Skeletal muscle satellite cell (primary cell): ENCODE data around the gene SDHAF4.
"Not testable (repeated sequence)": the region's sequence is repeated elsewhere in the genome, so short reads cannot be mapped to it uniquely, and the experiment has no call there.

Experiments
- H3K27me3 ChIP-seq: 2 replicates; pipeline ENCODE4 v1.7.0; 2013; ENCODE audit warnings: low read length; ENCODE audit not compliant: control insufficient read depth, insufficient read depth
- H3K36me3 ChIP-seq: 2 replicates; pipeline ENCODE4 v1.7.0; 2013; ENCODE audit warnings: mild to moderate bottlenecking, control low read depth, low read length; ENCODE audit not compliant: insufficient read depth
- H3K4me1 ChIP-seq: 2 replicates; pipeline ENCODE4 v1.7.0; 2013; ENCODE audit warnings: low read length; ENCODE audit not compliant: control insufficient read depth, insufficient read depth
- H3K4me2 ChIP-seq: 2 replicates; pipeline ENCODE4 v1.7.0; 2013; ENCODE audit warnings: mild to moderate bottlenecking, low read length
- H3K4me3 ChIP-seq: 2 replicates; pipeline ENCODE4 v1.7.0; 2013; ENCODE audit warnings: low read length
- H3K9ac ChIP-seq: 2 replicates; pipeline ENCODE4 v1.7.0; 2013; ENCODE audit warnings: mild to moderate bottlenecking, low read depth, low read length, moderate library complexity
- H3K9me3 ChIP-seq: replicated peaks from 2 replicates; pipeline ENCODE4 v1.7.0; 2013; ENCODE audit warnings: mild to moderate bottlenecking, control low read depth, low read length

The SDHAF4 gene

GRCh38 chr6:70593118-70593486 lies 26.4 kb downstream of the SDHAF4 start:
- Histone ChIP-seq H3K4me2 (no peak overlapping the region), H3K9me3 (no peaks in the 10 kb centered on the region), H3K4me1 (no peaks in the 10 kb centered on the region), H3K9ac (no peak overlapping the region), H3K27me3 (no peaks in the 10 kb centered on the region), H3K36me3 (no peaks in the 10 kb centered on the region), H3K4me3 (no peak overlapping the region)

GRCh38 chr6:70599187-70599586 lies 32.5 kb downstream of the SDHAF4 start:
- Histone ChIP-seq H3K36me3 (no peaks in the 10 kb centered on the region), H3K4me3 (no peak overlapping the region), H3K9me3 (no peaks in the 10 kb centered on the region), H3K4me1 (no peaks in the 10 kb centered on the region), H3K4me2 (no peak overlapping the region), H3K27me3 (no peaks in the 10 kb centered on the region), H3K9ac (no peak overlapping the region)

GRCh38 chr6:70601014-70601413 lies 34.3 kb downstream of the SDHAF4 start:
- no peaks in the 10 kb centered on the region for H3K9me3 ChIP-seq
- peaks cover 2% of the 10 kb centered on the region for H3K27me3 ChIP-seq
- H3K36me3 ChIP-seq = no peaks in the 10 kb centered on the region
- no peak overlapping the region for H3K9ac ChIP-seq
- no peak overlapping the region for H3K4me2 ChIP-seq
- H3K4me3 ChIP-seq = no peak overlapping the region
- no peaks in the 10 kb centered on the region for H3K4me1 ChIP-seq

- Histone ChIP-seq H3K4me3 (no peak overlapping the region), H3K27me3 (peaks cover 4% of the 10 kb centered on the region), H3K9me3 (no peaks in the 10 kb centered on the region), H3K4me1 (no peaks in the 10 kb centered on the region), H3K36me3 (no peaks in the 10 kb centered on the region), H3K4me2 (no peak overlapping the region), H3K9ac (no peak overlapping the region)
These were observed 37.5 kb downstream of the SDHAF4 start for GRCh38 chr6:70604254-70604653.

GRCh38 chr6:70607371-70607770 lies 40.6 kb downstream of the SDHAF4 start:
- not testable (repeated sequence) for H3K4me3 ChIP-seq, H3K9me3 ChIP-seq, H3K4me1 ChIP-seq, H3K27me3 ChIP-seq, H3K9ac ChIP-seq, H3K4me2 ChIP-seq, H3K36me3 ChIP-seq

GRCh38 chr6:70609181-70609580 lies 42.5 kb downstream of the SDHAF4 start:
- H3K4me3 ChIP-seq, H3K9ac ChIP-seq, H3K27me3 ChIP-seq, H3K4me2 ChIP-seq, H3K4me1 ChIP-seq, H3K36me3 ChIP-seq, H3K9me3 ChIP-seq: not testable (repeated sequence)

- H3K36me3 ChIP-seq = no peaks in the 10 kb centered on the region
- H3K9ac ChIP-seq = no peak overlapping the region
- H3K4me2 ChIP-seq = no peak overlapping the region
- H3K9me3 ChIP-seq = no peaks in the 10 kb centered on the region
- no peaks in the 10 kb centered on the region for H3K27me3 ChIP-seq
- H3K4me1 ChIP-seq = no peaks in the 10 kb centered on the region
- no peak overlapping the region for H3K4me3 ChIP-seq
These were observed 50.1 kb downstream of the SDHAF4 start for GRCh38 chr6:70616728-70617260.

GRCh38 chr6:70620746-70621145 lies 54.0 kb downstream of the SDHAF4 start:
- H3K27me3 ChIP-seq = no peaks in the 10 kb centered on the region
- H3K36me3 ChIP-seq = no peaks in the 10 kb centered on the region
- H3K4me1 ChIP-seq = no peaks in the 10 kb centered on the region
- no peak overlapping the region for H3K4me2 ChIP-seq
- H3K9ac ChIP-seq = no peak overlapping the region
- no peaks in the 10 kb centered on the region for H3K9me3 ChIP-seq
- H3K4me3 ChIP-seq = no peak overlapping the region

GRCh38 chr6:70622461-70622860 lies 55.7 kb downstream of the SDHAF4 start:
- Histone ChIP-seq H3K27me3 (no peaks in the 10 kb centered on the region), H3K4me1 (no peaks in the 10 kb centered on the region)

GRCh38 chr6:70625436-70625835 lies 58.7 kb downstream of the SDHAF4 start:
- Histone ChIP-seq H3K36me3 (no peaks in the 10 kb centered on the region), H3K4me3 (no peak overlapping the region), H3K4me1 (no peaks in the 10 kb centered on the region)

More at GRCh38 chr6:70622461-70622860, 55.7 kb downstream of the SDHAF4 start:
- H3K4me2 ChIP-seq = no peak overlapping the region
- no peak overlapping the region for H3K4me3 ChIP-seq
- no peaks in the 10 kb centered on the region for H3K36me3 ChIP-seq
- no peak overlapping the region for H3K9ac ChIP-seq
- no peaks in the 10 kb centered on the region for H3K9me3 ChIP-seq

GRCh38 chr6:70627500-70628254 lies 60.9 kb downstream of the SDHAF4 start:
- no peaks in the 10 kb centered on the region for H3K27me3 ChIP-seq

More at GRCh38 chr6:70625436-70625835, 58.7 kb downstream of the SDHAF4 start:
- H3K9ac ChIP-seq = no peak overlapping the region
- no peaks in the 10 kb centered on the region for H3K27me3 ChIP-seq
- H3K9me3 ChIP-seq = no peaks in the 10 kb centered on the region
- H3K4me2 ChIP-seq = no peak overlapping the region

GRCh38 chr6:70629929-70630328 lies 63.2 kb downstream of the SDHAF4 start:
- no peaks in the 10 kb centered on the region for H3K4me1 ChIP-seq
- H3K27me3 ChIP-seq = no peaks in the 10 kb centered on the region
- H3K36me3 ChIP-seq = no peaks in the 10 kb centered on the region
- H3K9ac ChIP-seq = no peak overlapping the region
- H3K4me3 ChIP-seq = no peak overlapping the region
- no peak overlapping the region for H3K4me2 ChIP-seq
- H3K9me3 ChIP-seq = no peaks in the 10 kb centered on the region

More at GRCh38 chr6:70627500-70628254, 60.9 kb downstream of the SDHAF4 start:
- Histone ChIP-seq H3K4me1 (no peaks in the 10 kb centered on the region), H3K4me3 (no peak overlapping the region), H3K36me3 (no peaks in the 10 kb centered on the region), H3K9me3 (no peaks in the 10 kb centered on the region), H3K9ac (no peak overlapping the region), H3K4me2 (no peak overlapping the region)
